ENCODE data around the gene AMZ1. TPM values are rescaled to one million over a fixed set of nuclear protein-coding genes. Genes with fewer than 3 reads are reported as not detected.

Gene AMZ1
- total RNA-seq (ENCODE audit: low replicate concordance) = 0.25 and 0.36 TPM in 2 replicates

- peak within 1 kb of the TSS; percentile 28 for H3K4me3 ChIP-seq (ENCODE audit: low read depth, low read length)
- DNase-seq (ENCODE audit: low read depth) = no peak
- no peak for TF ChIP-seq CTCF (IDR thresholded peaks at IDR 0.05; ENCODE audit: insufficient read depth, low read length)
These were observed at the start of gene AMZ1 for GRCh38 chr7:2687881-2688318. AMZ1 (plus strand) TSS chr7:2688202; CDS start chr7:2700452, 12,250 bp downstream.

GRCh38 chr7:2638224-2638991 is 49.6 kb upstream of the AMZ1 start:
- no peak overlapping the region for H3K4me3 ChIP-seq (ENCODE audit: low read depth, low read length)
- peak; percentile 76 for DNase-seq (ENCODE audit: low read depth)
- no peak for TF ChIP-seq CTCF (IDR thresholded peaks at IDR 0.05; ENCODE audit: insufficient read depth, low read length)

- H3K4me3 ChIP-seq (ENCODE audit: low read depth, low read length) = no peak overlapping the region
- no peak for DNase-seq (ENCODE audit: low read depth)
- no peak for TF ChIP-seq CTCF (IDR thresholded peaks at IDR 0.05; ENCODE audit: insufficient read depth, low read length)
These were observed 48.8 kb upstream of the AMZ1 start for GRCh38 chr7:2639181-2639681.

- H3K4me3 ChIP-seq (ENCODE audit: low read depth, low read length) = no peak overlapping the region
- no peak for TF ChIP-seq CTCF (IDR thresholded peaks at IDR 0.05; ENCODE audit: insufficient read depth, low read length)
- DNase-seq (ENCODE audit: low read depth) = no peak
These were observed 48.1 kb upstream of the AMZ1 start for GRCh38 chr7:2639695-2640481.

- no peak for DNase-seq (ENCODE audit: low read depth)
- no peak for TF ChIP-seq CTCF (IDR thresholded peaks at IDR 0.05; ENCODE audit: insufficient read depth, low read length)
- no peak overlapping the region for H3K4me3 ChIP-seq (ENCODE audit: low read depth, low read length)
These were observed 47.5 kb upstream of the AMZ1 start for GRCh38 chr7:2640482-2640830.

GRCh38 chr7:2640846-2641316 is 47.1 kb upstream of the AMZ1 start:
- no peak for DNase-seq (ENCODE audit: low read depth)
- no peak for TF ChIP-seq CTCF (IDR thresholded peaks at IDR 0.05; ENCODE audit: insufficient read depth, low read length)
- no peak overlapping the region for H3K4me3 ChIP-seq (ENCODE audit: low read depth, low read length)

Data from fibroblast of the aortic adventitia (primary cell).